ENCODE results near the gene CREB3L2. TPM values are rescaled to one million over a fixed set of nuclear protein-coding genes. Genes with fewer than 3 reads are reported as not detected.

Gene CREB3L2
- total and polyA plus RNA-seq, 11 donors = 4.0 to 40.6 (median 21.8) TPM

- 63 to 71% (median 65%) methylated on average over 11 of the region's 11 CpGs for WGBS, 4 donors
- Histone ChIP-seq H3K4me1 (peaks cover 0 to 66% (median 50%) of the 10 kb centered on the region in 12 donors), H3K27me3 (no peaks in the 10 kb centered on the region), H3K36me3 (no peaks in the 10 kb centered on the region), H3K9me3 (no peaks in the 10 kb centered on the region), H3K4me3 (no peak overlapping the region), H3K27ac (peak overlapping the region in 7 of 12 donors; percentile 7 to 32 (median 20))
- no peak for TF ChIP-seq POLR2A (IDR thresholded peaks at IDR 0.05)
- TF ChIP-seq CTCF (IDR thresholded peaks at IDR 0.05) = no peak
- ATAC-seq (peak in 2 of 4 donors; percentile 14 to 26), DNase-seq (no peak)
- intact Hi-C loops (cut with DNase I) = loop anchor here in 5 of 10 donors (5.0 to 10.0 kb wide), 6 partner anchors 36 to 61 kb away; partner anchors contain the start of gene CREB3L2 (in 1 of the 5)
Observed at GRCh38 chr7:137940656-137941518, 61.0 kb downstream of the CREB3L2 start.

GRCh38 chr7:137940218-137940617, 61.7 kb downstream of the CREB3L2 start:
- peaks cover 0 to 72% (median 57%) of the 10 kb centered on the region in 12 donors for H3K4me1 ChIP-seq
- TF ChIP-seq CTCF (IDR thresholded peaks at IDR 0.05) (no peak), POLR2A (IDR thresholded peaks at IDR 0.05) (no peak)
- no peaks in the 10 kb centered on the region for H3K36me3 ChIP-seq
- DNase-seq = no peak
- no peaks in the 10 kb centered on the region for H3K27me3 ChIP-seq
- ATAC-seq = no peak
- intact Hi-C loops (cut with DNase I) = loop anchor here in 5 of 10 donors (5.0 to 10.0 kb wide), 6 partner anchors 37 to 62 kb away; partner anchors contain the start of gene CREB3L2 (in 1 of the 5)
- no peak overlapping the region for H3K4me3 ChIP-seq
- WGBS, 4 donors = 22 to 40% (median 35%) methylated on average over 1 of the region's 1 CpG
- no peaks in the 10 kb centered on the region for H3K9me3 ChIP-seq
- peak overlapping the region in 4 of 12 donors; percentile 9 to 32 (median 24) for H3K27ac ChIP-seq

- ATAC-seq (peak in 1 of 4 donors; percentile 7), DNase-seq (no peak)
- Histone ChIP-seq H3K27ac (peak overlapping the region in 4 of 12 donors; percentile 11 to 83 (median 42)), H3K36me3 (no peaks in the 10 kb centered on the region), H3K27me3 (no peaks in the 10 kb centered on the region), H3K4me3 (no peak overlapping the region), H3K4me1 (peaks cover 0 to 85% (median 66%) of the 10 kb centered on the region in 12 donors), H3K9me3 (no peaks in the 10 kb centered on the region)
- intact Hi-C loops (cut with DNase I) = no loop called here
- TF ChIP-seq CTCF (IDR thresholded peaks at IDR 0.05) (no peak), POLR2A (IDR thresholded peaks at IDR 0.05) (no peak)
Observed at GRCh38 chr7:137937202-137937560, 64.7 kb downstream of the CREB3L2 start.

- Histone ChIP-seq H3K27ac (peak overlapping the region in 7 of 12 donors; percentile 17 to 83 (median 31)), H3K27me3 (no peaks in the 10 kb centered on the region), H3K4me3 (peak overlapping the region in 1 of 12 donors; percentile 52), H3K36me3 (no peaks in the 10 kb centered on the region), H3K4me1 (peaks cover 0 to 84% (median 63%) of the 10 kb centered on the region in 12 donors), H3K9me3 (no peaks in the 10 kb centered on the region)
- intact Hi-C loops (cut with DNase I) = no loop called here
- TF ChIP-seq CTCF (IDR thresholded peaks at IDR 0.05) = no peak
- DNase-seq (no peak), ATAC-seq (no peak)
- WGBS, 4 donors = 77 to 86% (median 83%) methylated on average over 9 of the region's 9 CpGs
Observed at GRCh38 chr7:137936509-137937201, 65.2 kb downstream of the CREB3L2 start.
